GM18508 (cell line): ENCODE data around the gene NOL12.
"Not testable (repeated sequence)": the region's sequence is repeated elsewhere in the genome, so short reads cannot be mapped to it uniquely, and the experiment has no call there.

Experiments
- ATAC-seq: cut with Tn5 transposase; IDR thresholded peaks from one replicate; pipeline ENCODE4 v1.9.1; 2021; ENCODE audit warnings: moderate number of reproducible peaks; ENCODE audit not compliant: insufficient read depth, unreplicated experiment

The NOL12 gene

DNA sequence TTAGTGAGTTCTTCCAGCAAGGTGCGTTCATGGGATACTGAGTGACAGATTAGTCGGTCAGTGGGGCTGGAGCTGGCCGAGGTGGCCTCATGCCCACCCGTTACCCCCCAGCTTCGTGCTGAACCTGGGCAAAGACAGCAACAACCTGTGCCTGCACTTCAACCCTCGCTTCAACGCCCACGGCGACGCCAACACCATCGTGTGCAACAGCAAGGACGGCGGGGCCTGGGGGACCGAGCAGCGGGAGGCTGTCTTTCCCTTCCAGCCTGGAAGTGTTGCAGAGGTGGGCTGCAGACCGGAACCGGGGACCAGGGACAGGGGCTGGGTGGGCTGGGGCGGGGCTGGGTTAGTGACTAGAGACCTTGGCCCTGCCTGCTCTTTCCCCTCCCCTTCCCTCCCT lies 7.8 kb upstream of the NOL12 start:
- ATAC-seq: no peak

DNA sequence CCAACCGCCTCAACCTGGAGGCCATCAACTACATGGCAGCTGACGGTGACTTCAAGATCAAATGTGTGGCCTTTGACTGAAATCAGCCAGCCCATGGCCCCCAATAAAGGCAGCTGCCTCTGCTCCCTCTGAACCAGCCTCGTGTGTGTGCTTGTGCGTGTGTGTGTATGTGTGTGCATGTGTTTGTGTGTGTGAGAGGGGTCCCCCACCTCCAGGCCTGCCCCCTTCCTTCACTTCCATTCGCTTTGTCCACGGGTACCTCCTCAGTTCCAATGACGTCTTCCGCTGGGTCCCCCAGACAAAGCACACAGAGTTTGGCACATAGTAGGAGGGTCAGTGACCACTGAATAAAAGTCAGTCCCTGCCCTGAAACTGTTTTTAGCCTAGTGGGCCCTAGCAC lies 6.5 kb upstream of the NOL12 start:
- no peak for ATAC-seq

DNA sequence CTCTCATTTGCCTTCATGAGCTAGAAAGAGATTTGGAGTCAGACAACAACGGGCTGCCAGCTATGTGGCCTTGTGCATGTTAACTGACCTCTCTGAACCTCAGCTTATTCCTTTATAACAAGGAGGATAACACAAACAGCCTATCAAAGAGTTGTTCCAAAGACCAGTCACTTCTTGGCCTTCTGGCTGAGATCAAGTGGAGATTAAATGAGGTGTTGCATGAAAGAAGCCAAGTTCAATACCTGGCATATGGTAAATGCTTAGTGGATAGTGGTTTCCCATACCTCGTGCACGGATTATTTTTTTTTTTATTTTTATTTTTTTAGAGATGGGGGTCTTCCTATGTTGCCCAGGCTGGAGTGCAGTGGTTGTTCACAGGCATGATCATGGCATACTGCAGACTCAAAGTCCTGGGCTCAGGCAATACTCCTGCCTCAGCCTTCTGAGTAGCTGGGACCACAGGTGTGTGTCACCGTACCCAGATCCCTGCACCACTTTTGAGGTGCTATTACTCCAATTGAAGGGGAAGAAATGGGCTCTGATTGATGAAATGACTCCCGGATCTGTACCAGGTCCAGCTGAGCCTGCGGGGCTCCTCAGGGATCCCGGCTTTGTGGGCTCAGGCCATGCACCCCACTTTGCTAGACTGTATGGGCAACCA lies 5.8 kb upstream of the NOL12 start:
- ATAC-seq: no peak

DNA sequence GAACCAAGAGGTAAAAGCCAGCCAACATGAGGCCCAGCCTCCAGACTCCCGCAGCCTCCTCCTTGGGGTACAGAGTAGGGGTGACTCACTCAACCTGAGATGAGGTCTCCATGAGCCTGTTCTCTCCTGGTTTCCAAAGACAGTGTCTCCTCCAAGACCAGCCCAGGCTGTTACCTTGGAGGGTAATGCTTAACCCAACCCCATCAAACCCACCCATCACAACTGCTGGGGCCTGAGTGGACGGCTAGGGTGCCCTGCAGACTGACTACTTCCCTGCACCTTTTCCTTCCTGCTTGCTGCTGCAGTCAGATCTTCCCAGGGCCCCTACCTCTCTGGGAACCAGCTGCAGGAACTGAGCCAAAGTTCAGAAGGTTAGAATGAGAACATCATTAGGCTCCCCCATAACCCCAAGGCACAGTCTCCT lies 5.1 kb upstream of the NOL12 start:
- no peak for ATAC-seq

DNA sequence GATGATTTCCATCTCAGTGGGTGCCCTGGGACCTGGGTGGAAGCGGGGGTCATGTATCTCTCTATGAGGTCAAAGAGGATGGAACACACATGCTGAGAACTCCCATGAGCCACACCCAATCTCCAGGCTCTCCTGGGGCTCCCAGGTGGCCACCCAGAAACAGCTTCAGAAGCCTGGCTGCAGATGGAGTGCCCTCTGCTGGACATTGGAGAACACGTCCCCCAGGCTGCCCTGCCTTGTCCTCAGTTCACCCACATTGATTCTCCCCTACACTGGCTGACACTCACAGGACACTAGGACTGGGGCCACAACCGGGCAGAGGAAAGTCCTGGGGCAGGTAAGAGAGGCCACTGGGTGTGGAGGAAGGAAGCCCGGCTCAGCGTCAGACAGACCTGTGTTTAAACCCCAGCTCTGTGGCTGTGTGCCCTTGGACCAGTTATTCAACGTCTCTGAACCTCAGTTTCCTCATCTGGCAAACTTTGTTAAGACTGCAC lies 4.5 kb upstream of the NOL12 start:
- ATAC-seq: no peak

DNA sequence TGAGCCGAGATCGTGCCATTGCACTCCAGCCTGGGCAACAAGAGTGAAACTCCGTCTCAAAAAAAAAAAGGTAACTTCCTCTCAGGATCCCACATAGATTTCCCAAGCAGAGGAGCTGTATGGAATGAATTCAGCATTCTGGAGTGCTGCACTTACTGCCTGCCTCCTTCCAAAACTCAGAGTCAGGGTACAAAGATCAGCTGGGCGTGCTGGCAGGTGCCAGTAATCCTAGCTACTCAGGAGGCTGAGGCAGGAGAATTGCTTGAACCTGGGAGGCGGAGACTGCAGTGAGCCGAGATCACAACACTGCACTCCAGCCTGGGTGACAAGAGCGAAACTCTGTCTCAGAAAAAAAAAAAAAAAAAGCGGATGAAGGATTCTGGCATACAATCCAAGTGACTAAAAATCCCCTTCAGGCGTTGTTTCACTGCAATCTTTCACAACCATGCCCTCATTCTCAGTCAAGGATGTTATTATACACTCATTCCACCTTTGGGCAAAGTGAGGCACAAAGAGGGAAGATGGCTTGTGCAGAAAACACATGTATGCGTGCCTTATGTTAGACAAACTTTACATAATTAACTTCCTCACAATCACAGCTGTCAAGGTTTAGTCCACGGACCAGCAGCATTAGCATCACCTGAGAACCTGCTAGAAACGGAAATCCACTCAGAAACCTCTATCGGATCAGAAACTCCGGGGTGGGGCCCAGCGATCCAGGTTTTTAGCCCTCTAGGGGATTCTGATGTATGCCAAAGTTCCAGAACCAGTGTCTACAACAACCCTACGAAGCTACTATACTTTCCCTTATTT lies 1.1 kb upstream of the NOL12 start:
- ATAC-seq: no peak

DNA sequence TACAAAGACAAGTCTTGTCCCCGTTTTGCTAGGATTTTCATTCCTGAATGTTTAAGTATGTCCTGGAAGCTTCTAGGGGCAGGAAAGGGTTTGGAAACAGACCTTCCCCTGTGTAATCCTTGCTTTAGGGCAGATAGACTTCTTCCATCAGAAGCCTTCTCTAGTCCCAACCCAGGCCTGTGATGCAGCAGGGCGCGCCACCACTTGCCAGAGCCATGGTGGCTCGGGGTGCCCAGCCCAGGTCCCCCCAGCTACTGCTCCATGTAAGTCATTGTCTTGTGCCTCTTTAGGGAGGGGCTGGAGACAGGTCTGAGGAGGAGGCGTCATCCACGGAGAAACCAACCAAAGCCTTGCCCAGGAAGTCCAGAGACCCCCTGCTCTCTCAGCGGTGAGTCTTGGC lies 4.3 kb downstream of the NOL12 start:
- no peak for ATAC-seq

DNA sequence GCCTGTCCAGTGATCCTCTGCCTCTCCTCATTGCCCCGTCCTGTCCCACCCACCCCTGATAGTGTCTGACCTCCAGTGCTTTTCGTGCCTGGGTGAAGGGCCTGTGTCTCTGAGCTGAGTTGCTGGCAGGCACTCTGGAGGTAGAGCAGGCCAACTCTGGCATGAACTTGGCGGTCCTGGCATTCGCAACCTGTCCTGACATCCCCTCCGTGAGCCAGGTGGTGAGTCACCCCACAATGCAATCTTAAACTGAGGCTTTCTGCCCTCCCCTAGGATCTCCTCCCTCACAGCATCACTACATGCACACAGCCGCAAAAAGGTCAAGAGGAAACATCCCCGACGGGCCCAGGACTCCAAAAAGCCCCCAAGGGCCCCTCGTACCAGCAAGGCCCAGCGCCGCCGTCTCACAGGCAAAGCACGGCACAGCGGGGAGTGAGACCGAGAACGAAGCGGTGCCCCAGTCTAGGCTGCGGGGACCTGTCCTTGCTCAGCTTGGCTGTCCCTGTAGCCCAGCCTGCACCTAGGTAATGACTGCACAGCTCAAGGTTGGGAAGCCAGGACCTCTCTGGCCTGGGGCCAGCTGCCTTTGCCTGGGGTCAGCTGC lies 4.9 kb downstream of the NOL12 start:
- ATAC-seq: no peak

DNA sequence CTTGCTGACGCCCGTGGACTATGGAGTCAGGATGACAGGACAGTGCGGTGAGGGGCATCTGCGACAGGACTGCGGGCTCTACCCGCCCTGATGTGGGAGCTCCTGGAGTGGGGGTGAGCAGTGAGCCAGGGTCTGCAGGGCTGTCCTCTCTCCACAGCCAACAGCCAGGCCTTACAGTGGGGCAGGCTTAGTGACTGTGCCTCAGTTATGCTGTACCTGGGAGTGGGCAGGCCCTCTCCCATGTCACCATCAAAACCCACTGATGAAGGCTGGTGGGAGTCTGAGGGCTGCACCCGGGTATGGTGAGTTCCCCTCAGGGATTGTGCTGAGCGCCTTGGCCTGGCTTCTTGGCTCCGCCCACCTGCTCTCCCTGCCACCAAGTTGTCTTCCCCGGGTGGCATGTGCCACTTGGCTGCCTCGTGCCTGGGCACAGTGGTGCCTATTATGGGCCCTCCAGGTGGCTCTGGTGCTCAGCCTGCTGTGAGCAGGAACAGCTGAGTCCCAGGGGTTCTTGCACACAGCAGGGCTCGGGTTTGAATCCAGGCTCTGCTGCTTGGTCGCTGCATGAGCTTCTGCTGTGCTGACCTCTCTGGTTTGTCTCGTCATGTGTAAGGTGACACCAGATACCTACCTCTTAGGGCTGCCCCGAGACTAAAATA lies 6.6 kb downstream of the NOL12 start:
- ATAC-seq: no peak

DNA sequence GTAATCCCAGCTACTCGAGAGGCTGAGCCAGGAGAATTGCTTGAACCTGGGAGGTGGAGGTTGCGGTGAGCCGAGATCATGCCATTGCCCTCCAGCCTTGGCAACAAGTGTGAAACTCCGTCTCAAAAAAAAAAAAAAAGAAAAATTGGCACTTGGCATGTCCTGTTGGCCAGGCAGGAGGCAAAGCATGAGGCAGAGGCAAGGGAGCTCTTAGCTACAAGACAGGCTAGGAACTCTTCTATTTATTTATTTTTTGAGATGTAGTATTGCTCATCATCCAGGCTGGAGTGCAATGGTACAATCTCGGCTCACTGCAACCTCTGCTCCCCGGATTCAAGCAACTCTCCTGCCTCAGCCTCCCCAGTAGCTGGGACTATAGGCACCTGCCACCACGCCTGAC lies 8.0 kb downstream of the NOL12 start:
- ATAC-seq: not testable (repeated sequence)

DNA sequence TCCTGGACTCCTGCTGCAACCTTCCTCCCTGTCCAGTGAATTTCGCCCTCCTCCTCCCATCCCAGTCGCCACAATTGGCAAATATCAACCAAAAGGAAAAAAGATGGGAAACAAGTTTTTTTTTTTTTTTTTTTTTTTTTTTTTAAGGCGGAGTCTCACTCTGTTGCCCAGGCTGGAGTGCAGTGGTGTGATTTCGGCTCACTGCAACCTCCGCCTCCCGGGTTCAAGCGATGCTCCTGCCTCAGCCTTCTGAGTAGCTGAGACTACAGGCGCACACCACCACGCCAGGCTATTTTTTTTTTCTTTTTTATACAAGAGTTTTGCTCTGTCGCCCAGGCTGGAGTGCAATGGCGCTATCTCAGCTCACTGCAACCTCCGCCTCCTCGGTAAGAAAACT lies 10.1 kb downstream of the NOL12 start:
- ATAC-seq: not testable (repeated sequence)

DNA sequence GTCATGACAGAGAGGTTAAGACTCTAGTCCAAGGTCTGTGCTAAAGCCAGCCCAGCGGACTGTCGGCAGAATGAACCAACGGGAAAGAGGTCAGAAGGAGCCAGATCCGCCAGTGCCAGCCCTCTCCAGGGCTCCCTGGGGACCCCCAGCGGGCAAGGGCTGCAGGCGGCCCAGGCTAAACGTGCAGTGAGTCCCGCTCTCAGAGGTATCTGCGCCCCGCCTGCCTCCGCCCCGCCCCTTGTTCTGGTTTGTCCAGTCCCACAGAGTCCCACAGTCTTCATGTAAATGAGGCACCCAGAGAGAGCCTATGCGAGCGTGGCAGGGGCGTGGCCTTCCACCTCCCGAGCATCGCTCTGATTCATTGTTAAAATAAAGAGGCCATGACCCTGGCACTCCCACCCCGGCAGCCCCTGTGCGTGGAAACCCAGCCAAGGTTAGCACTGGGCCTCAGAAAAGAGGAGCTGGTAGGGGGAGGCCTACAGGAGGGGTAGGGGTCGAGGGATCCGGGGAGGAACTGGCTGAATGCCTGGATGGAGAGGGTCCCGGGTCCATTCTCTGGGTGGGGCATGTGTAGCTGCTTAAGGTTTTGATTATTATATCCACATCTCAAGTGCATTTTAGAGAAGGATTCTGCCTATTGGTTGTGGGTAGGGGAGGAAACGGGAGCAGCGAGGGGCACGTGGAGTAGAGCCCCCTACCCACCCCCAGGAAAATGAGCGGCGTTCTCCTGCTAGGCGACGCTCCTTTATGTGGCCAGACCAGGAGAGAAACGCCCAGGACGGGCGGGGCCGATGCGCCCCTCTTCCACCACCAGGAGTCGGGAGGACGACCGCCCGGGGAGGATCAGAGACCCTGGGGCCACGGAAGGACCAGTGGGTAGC lies 10.8 kb downstream of the NOL12 start, which contains the start of gene TRIOBP:
TRIOBP (plus strand) TSS at position 392 of the 881 bp plus-strand sequence. CDS start 4,318 bp downstream, outside the sequence.
- no peak for ATAC-seq

DNA sequence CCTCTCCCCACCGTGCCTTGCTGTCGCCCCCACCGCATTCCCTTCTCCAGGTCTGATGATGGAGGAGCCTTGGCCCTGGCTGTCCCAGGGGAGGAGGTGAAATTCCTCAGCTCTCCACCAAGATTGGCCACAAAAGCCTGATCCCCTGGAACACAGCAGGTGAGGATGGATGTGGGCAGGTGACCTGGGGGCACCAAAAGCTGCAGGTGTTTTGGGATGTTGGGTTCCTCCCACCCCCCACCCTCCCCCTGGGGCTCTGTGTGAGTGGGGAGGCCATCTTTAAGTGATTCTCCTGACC lies 11.3 kb downstream of the NOL12 start:
- ATAC-seq: no peak

DNA sequence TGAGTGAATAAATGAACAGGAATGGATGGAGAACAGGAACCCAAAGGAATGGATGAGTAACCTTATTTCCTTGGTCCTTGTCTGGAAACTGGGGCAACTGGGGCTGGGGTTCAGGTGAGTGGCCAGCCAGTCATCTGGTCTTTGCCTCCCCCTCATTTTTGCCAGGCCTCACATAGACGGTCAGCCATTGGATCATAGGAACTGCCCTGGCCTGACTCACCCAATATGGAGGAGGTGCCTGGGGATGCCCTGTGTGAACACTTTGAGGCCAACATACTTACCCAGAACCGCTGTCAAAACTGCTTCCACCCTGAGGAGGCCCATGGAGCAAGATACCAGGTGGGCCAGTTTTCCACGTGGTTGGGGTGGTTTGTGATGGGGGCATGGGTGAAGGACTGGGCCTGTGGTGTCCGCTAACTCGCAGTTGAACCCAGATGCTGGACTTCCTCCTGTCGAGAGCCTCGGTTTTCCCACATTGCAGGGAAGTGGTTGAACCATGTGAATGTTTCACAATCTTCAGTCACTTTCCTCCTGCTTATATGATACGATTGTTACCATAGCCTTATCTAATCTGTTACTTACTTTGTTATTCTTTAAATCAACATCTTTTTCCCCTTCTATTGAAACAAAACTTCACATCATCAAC lies 15.1 kb downstream of the NOL12 start:
- no peak for ATAC-seq

DNA sequence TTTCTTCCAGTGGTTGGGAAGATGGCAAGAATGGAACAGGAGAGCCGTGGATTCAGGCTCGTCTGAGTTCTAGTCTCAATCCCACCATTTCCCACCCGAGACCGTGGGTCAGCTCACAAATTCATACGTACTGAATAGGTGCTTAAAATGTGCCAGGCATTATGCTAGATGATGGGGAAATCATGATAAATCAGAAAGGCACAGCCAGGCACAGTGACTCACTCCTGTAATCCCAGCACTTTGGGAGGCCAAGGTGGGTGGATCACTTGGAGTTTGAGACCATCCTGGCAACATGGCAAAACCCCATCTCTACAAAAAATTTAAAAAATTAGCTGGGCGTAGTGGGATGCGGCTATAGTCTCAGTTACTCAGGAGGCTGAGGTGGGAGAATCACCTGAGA lies 17.8 kb downstream of the NOL12 start:
- no peak for ATAC-seq

DNA sequence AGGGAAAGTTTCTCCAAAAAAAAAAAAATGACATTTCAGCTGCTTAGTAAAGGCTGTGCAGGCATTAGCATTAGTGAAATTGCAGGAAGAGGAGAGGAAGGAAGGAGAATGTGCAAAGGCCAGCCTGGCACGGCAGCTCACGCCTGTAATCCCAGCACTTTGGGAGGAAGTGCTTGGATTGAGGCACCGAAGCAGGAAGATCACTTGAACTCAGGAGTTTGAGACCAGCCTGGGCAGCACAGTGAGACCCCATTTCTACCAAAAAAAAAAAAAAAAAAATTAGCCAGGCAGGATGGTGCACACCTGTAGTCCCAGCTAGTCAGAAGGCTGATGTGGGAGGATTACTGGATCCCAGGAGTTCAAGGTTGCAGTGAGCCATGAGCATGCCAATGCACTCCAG lies 18.5 kb downstream of the NOL12 start:
- no peak for ATAC-seq

DNA sequence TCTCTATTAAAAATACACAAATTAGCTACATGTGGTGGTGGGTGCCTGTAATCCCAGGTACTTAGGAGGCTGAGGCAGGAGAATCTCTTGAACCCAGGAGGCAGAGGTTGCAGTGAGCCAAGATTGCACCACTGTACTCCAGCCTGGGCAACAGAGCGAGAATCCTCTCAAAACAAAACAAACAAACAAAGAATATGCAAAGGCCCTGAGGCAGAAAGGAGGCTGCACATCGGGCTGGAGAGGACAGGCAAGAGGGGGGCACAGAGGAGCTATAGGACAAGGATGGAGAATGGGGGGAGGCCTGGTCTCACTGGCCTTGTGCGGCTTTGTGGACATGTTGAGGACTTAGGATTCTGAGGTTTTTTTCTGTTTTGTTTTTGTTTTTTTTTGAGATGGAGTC lies 19.1 kb downstream of the NOL12 start:
- no peak for ATAC-seq

DNA sequence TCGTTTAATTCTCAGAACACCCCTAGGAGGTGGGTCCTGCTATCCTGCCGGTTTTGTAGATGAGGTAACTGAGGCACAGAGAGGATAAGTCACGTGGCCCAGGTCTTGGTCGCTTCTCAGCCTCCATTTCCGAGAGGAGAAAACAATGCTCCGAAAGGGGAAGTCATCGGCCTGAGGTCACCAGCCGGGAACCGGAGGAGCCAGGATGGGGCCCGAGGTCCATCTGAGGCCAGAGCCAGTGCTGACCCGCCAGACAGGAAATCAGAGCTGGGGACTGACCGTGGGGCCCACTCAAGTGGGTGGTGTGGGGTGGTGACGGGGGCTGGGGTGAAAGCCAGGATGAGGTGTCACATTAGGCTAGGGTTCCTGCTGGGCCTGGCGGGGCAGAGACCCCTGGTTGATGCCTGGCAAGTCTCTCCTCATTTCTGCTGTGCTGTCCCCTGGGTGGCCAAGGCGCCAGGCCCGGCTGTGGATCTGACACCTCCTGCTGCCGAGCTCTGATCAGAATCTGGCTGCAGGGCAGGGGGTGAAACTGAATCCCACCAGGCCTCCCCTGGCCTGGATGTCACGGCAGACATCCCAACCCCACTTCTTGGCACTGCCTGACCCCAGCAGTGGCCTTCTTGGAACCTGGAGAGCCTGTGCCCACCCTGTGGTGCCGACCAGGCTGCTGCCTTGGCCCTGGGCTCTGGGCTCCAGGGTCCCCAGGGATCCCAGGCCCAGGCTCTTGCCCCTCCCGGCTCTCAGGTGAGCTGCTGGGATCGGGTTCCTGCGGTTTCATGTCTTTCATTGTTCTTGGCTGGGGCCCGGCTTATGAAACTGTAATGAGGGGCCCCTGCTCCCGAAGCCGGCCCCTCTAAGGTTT lies 22.7 kb downstream of the NOL12 start:
- ATAC-seq: no peak

DNA sequence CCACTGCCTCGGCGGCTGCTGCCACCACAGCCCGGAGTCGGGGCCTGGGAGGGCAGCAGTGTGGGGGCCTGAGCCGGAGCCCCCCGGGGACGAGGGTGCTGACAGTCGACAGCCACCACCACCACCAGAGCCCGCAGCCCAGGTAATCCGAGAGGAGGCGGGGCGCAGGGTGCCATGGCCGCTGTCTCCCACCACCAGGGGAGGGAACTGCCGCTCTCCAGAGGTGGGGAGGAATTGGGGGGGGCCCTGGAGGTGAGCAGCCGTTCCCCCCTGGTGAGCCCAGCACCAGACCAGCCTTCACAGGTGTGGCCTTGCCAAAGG lies 23.3 kb downstream of the NOL12 start:
- no peak for ATAC-seq
